Heart left ventricle (tissue), 16 donors: ENCODE data around the gene SAP30L. TPM values are rescaled to one million over a fixed set of nuclear protein-coding genes. Genes with fewer than 3 reads are reported as not detected.

Experiments used
- ATAC-seq, 4 donors: fragments of 200-7000 bp; cut with Tn5 transposase; one replicate each; pipeline ENCODE4 v1.9.1; 2020 to 2022; ENCODE audit warnings: moderate library complexity in 4 of 4, mild to moderate bottlenecking in 3 of 4, moderate number of reproducible peaks in 1 of 4
- DNase-seq, 5 donors: peaks; one replicate each; pipeline ENCODE4 v3.0.0-alpha.2; 2020
- H3K27ac ChIP-seq, 12 donors: fragments of 200-600 bp; sonication (generic) in 4 of 12; one replicate each; pipeline versions ENCODE4 v1.5.0 to v1.8.0; 2016 to 2022; ENCODE audit warnings: mild to moderate bottlenecking in 2 of 12
- H3K27me3 ChIP-seq, 9 donors: fragments of 200-600 bp; sonication (generic) in 2 of 9; one replicate each; pipeline versions ENCODE4 v1.5.1 to v1.8.0; 2016 to 2022; ENCODE audit warnings: mild to moderate bottlenecking in 3 of 9
- H3K36me3 ChIP-seq, 9 donors: fragments of 200-600 bp; sonication (generic) in 2 of 9; one replicate each; pipeline versions ENCODE4 v1.5.0 to v1.8.0; 2018 to 2022; ENCODE audit warnings: mild to moderate bottlenecking in 2 of 9
- H3K4me1 ChIP-seq, 12 donors: fragments of 200-600 bp; sonication (generic) in 4 of 12; one replicate each; pipeline versions ENCODE4 v1.5.0 to v1.8.0; 2016 to 2022; ENCODE audit warnings: mild to moderate bottlenecking in 3 of 12
- H3K4me3 ChIP-seq, 12 donors: fragments of 200-600 bp; sonication (generic) in 4 of 12; one replicate each; pipeline versions ENCODE4 v1.5.0 to v1.8.0; 2017 to 2022; ENCODE audit warnings: mild to moderate bottlenecking in 9 of 12, moderate library complexity in 4 of 12
- H3K9me3 ChIP-seq, 12 donors: fragments of 200-600 bp; sonication (generic) in 4 of 12; one replicate each; pipeline versions ENCODE4 v1.5.0 to v1.8.0; 2016 to 2022; ENCODE audit warnings: mild to moderate bottlenecking in 1 of 12
- POLR2A ChIP-seq, 2 donors: fragments of 450-650 bp; IDR thresholded peaks; one replicate each; pipeline ENCODE4 v1.6.1; 2017; ENCODE audit warnings: antibody characterized with exemption in 2 of 2, mild to moderate bottlenecking in 2 of 2, moderate library complexity in 2 of 2
- WGBS, 4 donors: extraction: QIAGEN DNeasy Blood & Tissue Kit in 2 of 4; methylation state at CpG; one replicate each; pipeline versions ENCODE4 v1.1.5 to v1.1.7; 2013 to 2018; 5-methylcytosine and 5-hydroxymethylcytosine counted together
- intact Hi-C, 10 donors: fragments of 100-400 bp; cut with DNase I; formaldehyde crosslinking; loops; one replicate each; pipeline versions ENCODE4 v1.11.1 to v1.14.2; 2022
- polyA plus RNA-seq, 2 donors: library from polyadenylated mRNA; stranded (reverse); fragments of 200-250 nt; gene quantifications; one replicate each; pipeline ENCODE4 v1.2.3, GENCODE V29; 2013
- total RNA-seq, 9 donors: library from RNA; depleted of rRNA in 2 of 9; stranded (reverse); fragments of >200 nt in 2 of 9; fragmentation: NEBNext Ultra II Directional in 3 of 9; extraction: Animal tissue kit (Norgen Biotek cat#: 25700) in 3 of 9; gene quantifications; one replicate each; pipeline versions ENCODE4 v1.1.0 to v1.2.4, GENCODE V29; 2016 to 2023
- TF ChIP-seq, protein P1 (sequence below), 12 donors: fragments of 200-600 bp; sonication (generic) in 4 of 12; IDR thresholded peaks; one replicate each; pipeline versions ENCODE4 v1.5.0 to v1.8.0; 2018 to 2022; ENCODE audit warnings: antibody characterized with exemption in 12 of 12, mild to moderate bottlenecking in 5 of 12
- donor health status: ischemic (EF 13 %, LVEDD 7.1; RV severe dilation, severe dysfunction).
- donor health status: healthy with polysubstance abuse.
- donor health status: DM: no; HTN: yes; CAD: no.
- donor health status: DM: no; HTN: no; CAD: no.
- donor health status: ischemic (EF 25% LVEDD 6.9; RV normal size, moderate dysfunction).
- donor health status: ischemic (EF 25% LVEDD 5.7; RV mildly dilated, moderate dysfunction).
- donor health status: healthy.
- donor health status: DM: yes; HTN: yes; CAD: no.
- donor health status: ischemic (EF 35%, LVEDD 5.7; RV mildly dilated, moderate dysfunction).
- donor health status: nonischemic (EF 11% LVEDD 7.7; RV severe dilation, severe dysfunction).
- donor health status: DM: yes; HTN: yes; CAD: no.
- donor health status: PGD.
- donor health status: ischemic (EF 29% LVEDD 5.4; RV normal size, mild dysfunction).
- donor health status: nonischemic (EF 23%, LVEDD 6.1; RV moderate dilation, normal function).

The SAP30L gene
- total and polyA plus RNA-seq, 11 donors, result 19.7 to 55.5 (median 37.4) TPM

DNA sequence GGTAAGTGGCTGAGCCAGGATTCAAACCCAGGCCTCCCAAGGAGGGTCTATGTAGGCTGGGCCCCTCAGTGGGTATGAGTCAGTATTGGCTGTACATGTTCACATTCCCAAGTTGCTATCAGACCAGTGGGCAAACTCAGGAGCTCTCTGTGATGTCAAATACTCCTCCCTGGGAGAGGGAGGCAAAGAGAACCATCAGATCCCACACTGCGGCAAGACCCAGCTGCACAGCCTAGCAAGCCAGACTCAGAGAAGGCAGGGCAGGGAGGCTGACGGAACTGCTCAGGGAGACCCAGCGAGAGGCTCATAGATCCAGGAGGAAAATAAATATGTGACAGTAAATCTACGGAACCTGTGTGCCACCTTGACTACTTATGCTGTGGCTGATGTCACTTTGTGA lies 42.6 kb upstream of the SAP30L start:
- intact Hi-C loops, result loop anchor here in 7 of 10 donors (5.0 to 10.0 kb wide), 7 partner anchors 68 to 428 kb away; partner anchors contain the start of gene GALNT10 (in 1 of the 7)
- Histone ChIP-seq H3K27me3 (no peaks in the 10 kb centered on the region), H3K4me1 (peaks cover 0 to 13% (median 8%) of the 10 kb centered on the region in 12 donors), H3K4me3 (no peak overlapping the region), H3K36me3 (no peaks in the 10 kb centered on the region), H3K9me3 (no peaks in the 10 kb centered on the region), H3K27ac (no peak overlapping the region)
- no peak for DNase-seq
- TF ChIP-seq POLR2A (IDR thresholded peaks at IDR 0.05), result no peak
- TF ChIP-seq, protein P1, sequence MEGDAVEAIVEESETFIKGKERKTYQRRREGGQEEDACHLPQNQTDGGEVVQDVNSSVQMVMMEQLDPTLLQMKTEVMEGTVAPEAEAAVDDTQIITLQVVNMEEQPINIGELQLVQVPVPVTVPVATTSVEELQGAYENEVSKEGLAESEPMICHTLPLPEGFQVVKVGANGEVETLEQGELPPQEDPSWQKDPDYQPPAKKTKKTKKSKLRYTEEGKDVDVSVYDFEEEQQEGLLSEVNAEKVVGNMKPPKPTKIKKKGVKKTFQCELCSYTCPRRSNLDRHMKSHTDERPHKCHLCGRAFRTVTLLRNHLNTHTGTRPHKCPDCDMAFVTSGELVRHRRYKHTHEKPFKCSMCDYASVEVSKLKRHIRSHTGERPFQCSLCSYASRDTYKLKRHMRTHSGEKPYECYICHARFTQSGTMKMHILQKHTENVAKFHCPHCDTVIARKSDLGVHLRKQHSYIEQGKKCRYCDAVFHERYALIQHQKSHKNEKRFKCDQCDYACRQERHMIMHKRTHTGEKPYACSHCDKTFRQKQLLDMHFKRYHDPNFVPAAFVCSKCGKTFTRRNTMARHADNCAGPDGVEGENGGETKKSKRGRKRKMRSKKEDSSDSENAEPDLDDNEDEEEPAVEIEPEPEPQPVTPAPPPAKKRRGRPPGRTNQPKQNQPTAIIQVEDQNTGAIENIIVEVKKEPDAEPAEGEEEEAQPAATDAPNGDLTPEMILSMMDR (IDR thresholded peaks at IDR 0.05), result no peak
- no peak for ATAC-seq
- 80 to 97% (median 96%) methylated on average over 2 to 4 of the region's 4 CpGs for WGBS, 4 donors

DNA sequence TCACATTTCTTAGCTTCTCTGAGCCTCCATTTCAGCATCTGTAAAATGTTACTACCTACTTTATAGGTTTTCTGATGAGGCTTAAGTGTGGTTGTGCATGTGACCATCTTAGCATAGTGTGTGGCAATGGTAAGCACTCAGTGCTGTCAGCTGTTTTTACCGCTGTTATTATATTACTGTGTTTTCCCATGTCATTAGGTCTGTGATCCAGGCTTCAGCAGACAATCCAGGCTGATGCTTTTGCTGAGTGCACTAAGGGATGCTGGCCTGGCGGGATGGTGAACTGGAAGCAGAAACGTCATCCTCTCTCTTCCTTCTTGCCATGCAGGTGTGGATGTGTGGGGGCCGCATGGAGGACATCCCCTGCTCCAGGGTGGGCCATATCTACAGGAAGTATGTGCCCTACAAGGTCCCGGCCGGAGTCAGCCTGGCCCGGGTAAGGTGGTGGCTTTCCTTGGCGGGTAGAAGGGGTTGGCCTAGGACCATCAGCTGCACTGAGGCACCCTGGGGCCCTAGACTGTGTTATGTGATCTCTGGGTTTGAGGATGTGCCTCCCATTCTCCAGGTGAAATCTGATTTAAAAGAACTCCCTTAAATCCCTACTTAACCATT lies 41.9 kb upstream of the SAP30L start:
- ATAC-seq (no peak), DNase-seq (no peak)
- 89 to 90% (median 89%) methylated on average over 6 to 8 of the region's 8 CpGs for WGBS, 4 donors
- intact Hi-C loops, result loop anchor here in 9 of 10 donors (2.0 to 10.0 kb wide), 12 partner anchors 69 to 429 kb away; partner anchors contain the start of gene GALNT10 (in 2 of the 9)
- peaks cover 0 to 13% (median 8%) of the 10 kb centered on the region in 12 donors for H3K4me1 ChIP-seq
- no peaks in the 10 kb centered on the region for H3K36me3 ChIP-seq
- no peak overlapping the region for H3K27ac ChIP-seq
- no peak overlapping the region for H3K4me3 ChIP-seq
- TF ChIP-seq POLR2A (IDR thresholded peaks at IDR 0.05), result no peak
- TF ChIP-seq, protein P1 (IDR thresholded peaks at IDR 0.05), result no peak
- no peaks in the 10 kb centered on the region for H3K9me3 ChIP-seq
- H3K27me3 ChIP-seq, result no peaks in the 10 kb centered on the region

- TF ChIP-seq, protein P1 (IDR thresholded peaks at IDR 0.05), result peak; percentile 76 to 96 (median 92)
- TF ChIP-seq POLR2A (IDR thresholded peaks at IDR 0.05), result no peak
- Histone ChIP-seq H3K27me3 (no peaks in the 10 kb centered on the region), H3K36me3 (peaks cover 0 to 11% (median 0%) of the 10 kb centered on the region in 9 donors), H3K27ac (peak overlapping the region in 1 of 12 donors; percentile 60), H3K9me3 (no peaks in the 10 kb centered on the region), H3K4me3 (peak overlapping the region in 11 of 12 donors; percentile 3 to 62 (median 45)), H3K4me1 (peaks cover 0 to 13% (median 8%) of the 10 kb centered on the region in 12 donors)
- DNase-seq (peak; percentile 81 to 89 (median 82)), ATAC-seq (peak; percentile 88 to 99 (median 97))
- 4 to 6% (median 5%) methylated on average over 31 to 37 of the region's 37 CpGs for WGBS, 4 donors
- intact Hi-C loops, result loop anchor here in 9 of 10 donors (1.0 to 10.0 kb wide), 13 partner anchors 70 to 430 kb away; partner anchors contain the start of gene GALNT10 (in 2 of the 9)
These were observed 40.6 kb upstream of the SAP30L start for GRCh38 chr5:154405078-154405792.

- intact Hi-C loops, result loop anchor here in 6 of 10 donors (5.0 to 10.0 kb wide), 7 partner anchors 71 to 431 kb away; partner anchors contain the start of gene GALNT10 (in 1 of the 6)
- H3K27ac ChIP-seq, result no peak overlapping the region
- H3K27me3 ChIP-seq, result no peaks in the 10 kb centered on the region
- WGBS, 4 donors, result 91 to 97% (median 95%) methylated on average over 8 of the region's 8 CpGs
- no peaks in the 10 kb centered on the region for H3K9me3 ChIP-seq
- DNase-seq (no peak), ATAC-seq (no peak)
- peaks cover 0 to 21% (median 8%) of the 10 kb centered on the region in 9 donors for H3K36me3 ChIP-seq
- no peak overlapping the region for H3K4me3 ChIP-seq
- H3K4me1 ChIP-seq, result peaks cover 0 to 13% (median 8%) of the 10 kb centered on the region in 12 donors
- no peak for TF ChIP-seq POLR2A (IDR thresholded peaks at IDR 0.05)
- TF ChIP-seq, protein P1 (IDR thresholded peaks at IDR 0.05), result no peak
These were observed 39.6 kb upstream of the SAP30L start for GRCh38 chr5:154406231-154406630.
